ENCODE results near the gene TBK1. TPM values are rescaled to one million over a fixed set of nuclear protein-coding genes. Genes with fewer than 3 reads are reported as not detected.

The TBK1 gene
- total and polyA plus RNA-seq, 2 of the 4 experiments (the other 2 are of a cell fraction): 9.9 to 11.6 TPM

DNA sequence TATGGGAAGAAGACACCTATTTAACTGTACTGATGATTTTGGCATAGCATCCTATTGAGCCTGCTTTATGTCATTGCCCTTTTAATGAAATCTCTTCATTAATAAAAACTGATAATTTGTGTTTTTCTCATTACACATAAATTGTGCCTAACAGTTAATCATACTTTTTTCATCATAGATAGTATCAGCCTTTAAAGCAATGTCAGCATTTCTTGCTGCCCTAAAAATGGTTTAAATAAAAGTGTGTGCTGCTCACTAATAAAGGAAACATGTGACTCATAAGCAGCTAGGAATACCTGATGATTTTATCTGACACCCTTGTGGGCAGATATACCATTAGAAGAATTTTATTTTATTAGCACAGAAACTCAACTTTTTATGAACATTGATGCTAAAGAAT is 26.7 kb downstream of the TBK1 start:
- H2BK15ac ChIP-seq (ENCODE audit: low read depth, low read length): no peak overlapping the region
- H3K27ac ChIP-seq (ENCODE audit: insufficient read depth, low read length): no peak overlapping the region
- H2AK9ac ChIP-seq (replicated peaks; ENCODE audit: low read depth, low read length, poor library complexity): no peak overlapping the region
- H4K91ac ChIP-seq (ENCODE audit: insufficient read depth, low read depth, low read length): no peak overlapping the region
- CTCF ChIA-PET: no interaction called here
- no peak overlapping the region for H2BK5ac ChIP-seq (ENCODE audit: low read depth, low read length, poor library complexity, severe bottlenecking)
- TF ChIP-seq CHD1 (IDR thresholded peaks at IDR 0.05; ENCODE audit: low read depth, low read length) (no peak), MAFK (IDR thresholded peaks at IDR 0.05; ENCODE audit: low read depth, low read length) (peak; percentile 97), ELK1 (IDR thresholded peaks at IDR 0.05; ENCODE audit: borderline replicate concordance, low read depth, low read length) (no peak), RFX5 (IDR thresholded peaks at IDR 0.05; ENCODE audit: low read depth, low read length) (no peak), RAD21 (IDR thresholded peaks at IDR 0.05; ENCODE audit: low read length) (no peak)
- no peak overlapping the region for H3K4me2 ChIP-seq (ENCODE audit: low read depth, low read length)
- H2AK5ac ChIP-seq (ENCODE audit: low read depth, low read length): no peak overlapping the region
- dilution Hi-C loops (cut with HindIII; ENCODE audit: low sequenced_read_pairs, unreplicated experiment): no loop called here
- H3K14ac ChIP-seq (replicated peaks; ENCODE audit: low read depth, low read length): no peak overlapping the region
- H3K4me1 ChIP-seq (ENCODE audit: control insufficient read depth, insufficient read depth, low read length): no peaks in the 10 kb centered on the region
- BruUV-seq (replicated peaks): no TSS peak
- H3K18ac ChIP-seq (ENCODE audit: low read depth, low read length): no peak overlapping the region
- H3K9me3 ChIP-seq (ENCODE audit: control insufficient read depth, insufficient read depth, low read length): peaks cover 3% of the 10 kb centered on the region; the same call in 1 of the 2 replicates
- ATAC-seq (ENCODE audit: low read depth) (no peak), DNase-seq (no peak)
- no peak overlapping the region for H4K8ac ChIP-seq (ENCODE audit: low read depth in 2 of 2, low read length in 2 of 2)
- H3K56ac ChIP-seq (ENCODE audit: extremely low read depth, insufficient read depth, low read length): no peak overlapping the region
- no peak overlapping the region for H2BK20ac ChIP-seq (ENCODE audit: low read depth, low read length)
- POLR2A ChIA-PET (ENCODE audit: unreplicated experiment): no interaction called here
- no peaks in the 10 kb centered on the region for H3K9me1 ChIP-seq (ENCODE audit: insufficient read depth, low read length)
- peaks cover 15 to 18% of the 10 kb centered on the region in 2 experiments; a peak in 3 of 4 replicates for H3K79me1 ChIP-seq (ENCODE audit: low read depth in 1 of 2, low read length in 2 of 2)
- no peak overlapping the region for H3K4ac ChIP-seq (ENCODE audit: low read depth, low read length)
- H3K27me3 ChIP-seq (ENCODE audit: control insufficient read depth, insufficient read depth, low read length): no peaks in the 10 kb centered on the region
- no peak overlapping the region for H2BK120ac ChIP-seq (ENCODE audit: low read depth, low read length)
- in situ Hi-C loops (cut with MboI; ENCODE audit: low sequenced_read_pairs): no loop called here
- H2AFZ ChIP-seq (replicated peaks; ENCODE audit: low read length, poor library complexity): no peak overlapping the region
- no peak overlapping the region for H3K9ac ChIP-seq (ENCODE audit: low read depth, low read length)
- H3K36me3 ChIP-seq (ENCODE audit: control insufficient read depth, insufficient read depth, low read length): peaks cover 15% of the 10 kb centered on the region
- H4K20me1 ChIP-seq (ENCODE audit: insufficient read depth, low read length): 0 out of 2 replicates have a peak, but pooled peaks cover 4% of the 10 kb centered on the region
- H3K23ac ChIP-seq (ENCODE audit: low read depth, low read length): no peak overlapping the region
- intact Hi-C loops (cut with micrococcal nuclease): no loop called here
- no peak overlapping the region for H3K4me3 ChIP-seq (ENCODE audit: insufficient read depth, low read depth, low read length)
- no peak overlapping the region for H4K5ac ChIP-seq (ENCODE audit: low read depth, low read length)

Data from IMR-90 (cell line).